HG03442 (cell line): Measurements from ENCODE around the gene DNAJC1.

Experiments
- ATAC-seq: cut with Tn5 transposase; IDR thresholded peaks from one replicate; pipeline ENCODE4 v1.9.1; 2021; ENCODE audit warnings: mild to moderate bottlenecking, moderate library complexity; ENCODE audit not compliant: unreplicated experiment

Gene DNAJC1

DNA sequence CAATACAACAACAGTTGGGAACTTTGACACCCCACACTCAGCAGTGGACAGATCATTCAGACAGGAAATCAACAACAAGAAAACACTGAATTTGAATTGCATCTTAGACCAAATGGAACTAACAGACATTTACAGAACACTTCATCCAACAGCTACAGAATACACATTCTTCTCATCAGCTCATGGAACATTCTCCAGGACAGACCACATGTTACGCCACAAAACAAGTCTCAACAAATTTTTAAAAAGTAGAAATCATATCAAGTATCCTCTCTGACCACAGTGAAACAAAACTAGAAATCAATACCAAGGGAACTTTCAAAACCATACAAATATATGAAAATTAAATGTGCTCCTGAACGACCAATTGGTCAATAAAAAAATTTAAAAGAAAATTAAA is 212.3 kb downstream of the DNAJC1 start:
- no peak for ATAC-seq

GRCh38 chr10:21776883-21777282 is 226.6 kb downstream of the DNAJC1 start:
- no peak for ATAC-seq

GRCh38 chr10:21771219-21771618 is 232.3 kb downstream of the DNAJC1 start:
- no peak for ATAC-seq

- ATAC-seq, result no peak
These were observed 234.5 kb downstream of the DNAJC1 start for GRCh38 chr10:21769041-21769440.

- no peak for ATAC-seq
These were observed 238.9 kb downstream of the DNAJC1 start for GRCh38 chr10:21764466-21765189.

DNA sequence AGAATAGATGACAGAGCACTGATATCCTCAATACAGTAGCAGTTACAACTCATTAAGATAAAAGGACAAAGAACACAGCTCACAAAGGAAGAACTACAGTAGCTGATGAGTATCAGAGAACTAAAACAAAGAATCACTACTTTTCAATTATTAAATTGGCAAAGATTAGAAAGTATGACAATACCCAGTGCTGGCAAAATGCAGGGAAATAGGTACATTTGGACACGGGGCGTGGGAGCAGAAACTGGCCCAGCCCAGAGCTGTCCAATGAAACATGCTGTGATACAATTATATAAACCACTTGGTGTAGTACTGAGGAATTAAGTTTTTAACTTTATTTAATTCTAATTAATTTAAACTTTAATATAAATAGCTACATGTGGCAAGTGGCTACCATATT is 243.2 kb downstream of the DNAJC1 start:
- no peak for ATAC-seq

DNA sequence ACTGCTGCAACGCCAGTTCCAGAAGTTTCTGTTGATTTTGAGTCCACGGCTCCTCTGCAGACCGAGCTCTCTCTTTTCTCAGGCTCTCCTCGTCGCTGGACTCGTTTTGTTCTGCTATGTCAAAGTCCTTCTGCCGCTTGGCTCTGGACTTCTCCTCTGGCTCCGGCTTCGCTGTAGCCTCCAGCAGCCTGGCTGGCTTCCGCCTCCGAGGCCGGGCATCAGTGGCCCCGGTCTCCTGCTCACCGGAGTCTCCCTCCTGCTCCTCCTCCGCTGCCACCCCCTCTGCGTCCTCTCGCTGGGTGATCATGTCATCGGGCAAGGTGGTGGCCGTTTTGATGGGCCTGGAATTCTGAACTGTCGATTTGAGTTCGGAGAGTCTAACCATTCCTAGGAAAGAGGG is 244.3 kb downstream of the DNAJC1 start:
- no peak for ATAC-seq

DNA sequence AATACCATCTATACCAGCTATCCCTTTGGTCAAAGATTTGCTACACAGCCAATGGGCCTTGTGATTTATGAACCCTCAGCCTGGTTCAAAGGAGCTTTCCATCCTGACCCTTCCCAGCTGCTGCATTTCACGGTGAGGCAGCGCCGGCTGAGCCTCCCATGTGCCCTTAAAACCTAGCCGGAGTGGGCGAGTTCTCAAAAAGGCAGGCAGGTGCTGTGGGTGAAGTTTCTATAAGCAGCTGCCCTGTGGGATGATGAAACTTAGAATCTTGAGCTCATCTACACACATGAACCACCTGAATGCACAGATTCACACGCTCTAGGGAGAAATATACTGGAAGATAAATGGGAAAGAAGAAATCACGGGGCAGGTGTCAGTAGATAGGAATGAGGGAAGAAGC is 244.8 kb downstream of the DNAJC1 start:
- no peak for ATAC-seq

- no peak for ATAC-seq
These were observed 245.3 kb downstream of the DNAJC1 start for GRCh38 chr10:21758239-21758638.

- ATAC-seq, result no peak
These were observed 246.2 kb downstream of the DNAJC1 start for GRCh38 chr10:21757185-21757901.

DNA sequence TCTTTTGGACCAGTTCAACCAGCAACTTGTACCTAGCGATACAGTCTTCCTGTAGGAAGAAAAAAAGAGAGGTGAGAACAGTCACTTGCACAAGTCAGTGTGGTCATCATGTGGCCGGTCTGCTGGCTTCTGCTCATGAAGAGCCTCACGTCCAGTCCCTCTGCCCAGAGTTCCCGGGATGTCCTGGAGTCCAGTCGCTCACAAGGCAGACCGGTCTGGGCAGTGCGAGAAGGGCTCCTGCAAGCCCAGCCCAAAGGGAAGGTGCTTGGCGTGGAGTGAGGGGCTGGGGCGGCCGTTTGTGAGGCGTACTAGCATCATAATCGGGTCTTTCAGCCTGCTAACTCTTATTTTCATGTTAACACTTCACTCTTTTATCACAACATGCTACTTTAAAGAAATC is 246.8 kb downstream of the DNAJC1 start:
- ATAC-seq, result no peak

DNA sequence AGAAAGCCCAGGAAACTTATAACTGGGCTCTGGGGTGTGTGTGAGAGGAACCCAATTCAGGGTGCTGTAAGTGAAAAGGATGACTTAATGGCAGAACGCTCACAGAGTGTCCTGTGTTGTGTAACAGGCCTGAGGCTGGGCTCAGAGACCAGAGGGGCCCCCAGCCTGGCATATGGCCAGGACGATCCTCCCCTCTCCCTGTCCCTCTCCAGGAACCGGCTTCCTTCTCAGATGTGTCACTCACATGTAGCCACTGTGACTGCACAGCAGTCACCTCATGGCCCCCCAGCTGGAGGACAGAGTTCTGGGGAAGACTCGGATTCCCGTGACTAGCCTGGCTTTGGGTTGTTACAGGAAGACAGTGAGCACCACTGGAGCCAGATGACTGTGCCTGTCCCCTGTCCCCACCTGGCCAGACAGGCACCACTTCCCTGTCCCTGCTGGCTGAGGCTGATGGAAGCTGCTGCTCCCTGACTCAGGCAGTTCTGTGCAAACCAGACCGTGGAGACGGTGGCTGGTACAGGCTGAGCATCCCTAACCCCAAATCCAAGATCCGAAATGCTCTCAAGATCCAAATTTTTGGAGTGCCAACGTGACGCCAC is 249.0 kb downstream of the DNAJC1 start:
- ATAC-seq, result no peak

DNA sequence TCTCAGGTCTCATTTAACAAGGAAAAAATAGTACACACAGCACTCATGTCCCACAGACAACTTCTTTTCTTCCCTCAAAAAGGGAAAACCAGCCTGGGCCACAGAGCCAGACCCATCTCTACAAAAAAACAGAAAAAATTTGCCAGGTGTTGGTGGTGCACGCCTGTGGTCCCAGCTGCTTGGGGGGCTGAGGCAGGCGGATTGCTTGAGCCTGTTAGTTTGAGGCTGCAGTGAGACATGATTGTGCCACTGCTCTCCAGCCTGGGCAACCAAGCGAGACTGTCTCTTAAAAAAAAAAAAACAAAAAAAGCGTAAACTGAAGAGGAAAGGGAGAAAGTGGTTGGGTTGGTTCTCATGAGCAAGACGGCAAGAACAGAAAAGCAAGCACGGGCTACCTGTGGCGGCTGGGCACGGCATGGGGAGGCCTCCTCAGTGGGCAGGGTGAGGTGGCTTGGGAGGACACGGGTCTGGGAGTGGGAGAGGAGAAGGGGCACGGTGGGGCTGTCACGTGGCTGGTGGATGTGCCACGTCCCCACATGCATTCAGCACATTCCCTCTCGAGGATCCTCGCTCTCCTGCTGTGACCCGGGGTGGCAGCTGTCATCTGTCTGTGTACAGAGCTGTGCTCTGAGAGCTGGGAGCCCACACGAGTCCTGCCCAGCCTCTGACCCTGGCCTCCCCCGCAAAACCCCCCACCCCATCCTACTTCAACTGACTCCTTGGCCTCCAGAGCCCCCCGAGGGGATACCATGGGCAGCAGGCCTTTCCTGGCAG is 249.8 kb downstream of the DNAJC1 start:
- ATAC-seq, result no peak

GRCh38 chr10:21751341-21752310 is 251.9 kb downstream of the DNAJC1 start:
- no peak for ATAC-seq

DNA sequence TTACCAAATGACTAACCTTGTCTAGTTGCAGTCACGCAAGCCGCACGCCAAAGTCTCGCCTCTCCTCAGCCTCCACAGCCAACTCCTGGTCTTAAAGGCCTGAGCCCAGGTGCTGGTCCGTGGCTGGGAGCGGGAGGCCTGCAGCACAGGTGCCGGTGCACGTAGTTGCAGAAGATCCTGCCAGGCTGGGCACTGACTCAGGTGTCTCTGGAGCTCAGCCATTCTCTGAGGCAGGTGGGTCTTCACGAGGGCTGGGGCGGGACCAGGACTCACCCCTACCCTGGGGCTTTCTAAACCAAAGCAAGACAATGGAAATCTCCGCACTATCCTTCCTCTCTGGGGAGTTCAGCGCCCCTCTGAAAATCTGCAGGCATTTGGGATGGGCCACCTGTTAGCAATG is 253.1 kb downstream of the DNAJC1 start:
- ATAC-seq, result no peak

GRCh38 chr10:21749788-21750187 is 253.7 kb downstream of the DNAJC1 start:
- ATAC-seq, result no peak

DNA sequence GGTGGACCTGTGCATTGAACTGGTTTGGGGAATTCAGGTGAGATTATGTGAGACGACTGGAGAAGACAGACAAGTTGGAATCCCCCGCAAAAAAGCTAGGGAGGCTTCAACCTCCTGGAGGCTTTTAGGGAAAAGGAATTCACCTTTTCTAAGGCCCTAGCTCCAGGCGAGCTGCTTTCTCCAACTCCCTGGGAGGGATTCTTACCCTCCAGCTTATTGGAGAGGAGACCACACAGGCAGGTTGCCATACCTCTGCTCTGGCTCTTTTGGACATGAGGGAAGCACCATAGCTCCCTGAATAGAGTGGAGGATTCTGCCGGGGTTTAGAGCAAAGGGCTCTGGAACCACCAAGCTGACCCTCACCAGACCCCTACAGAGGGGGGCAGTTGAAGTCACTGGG is 255.7 kb downstream of the DNAJC1 start:
- no peak for ATAC-seq

GRCh38 chr10:21746118-21746517 is 257.4 kb downstream of the DNAJC1 start:
- ATAC-seq, result no peak

GRCh38 chr10:21744223-21744622 is 259.3 kb downstream of the DNAJC1 start:
- no peak for ATAC-seq

- no peak for ATAC-seq
These were observed 260.7 kb downstream of the DNAJC1 start for GRCh38 chr10:21742740-21743412.
